DOHH2 (cell line): Measurements from ENCODE around the gene HIC2.
"Not testable (repeated sequence)": the region's sequence is repeated elsewhere in the genome, so short reads cannot be mapped to it uniquely, and the experiment has no call there.

ENCODE experiments used
- H3F3A ChIP-seq: fragments of 200-600 bp; sonication (generic), shearing (Covaris generic); 2 replicates; pipeline ENCODE4 v1.6.0; 2016; ENCODE audit warnings: antibody characterized with exemption, mild to moderate bottlenecking; ENCODE audit not compliant: control insufficient read depth, insufficient read depth
- H3K27ac ChIP-seq: fragments of 200-600 bp; sonication (generic); 2 replicates; pipeline ENCODE4 v1.5.1; 2014; ENCODE audit warnings: low read depth, mild to moderate bottlenecking, low read length, moderate library complexity
- H3K27me3 ChIP-seq: fragments of 200-600 bp; sonication (generic); 2 replicates; pipeline ENCODE4 v1.6.1; 2014; ENCODE audit warnings: mild to moderate bottlenecking, low read length, mixed read lengths; ENCODE audit not compliant: control insufficient read depth
- H3K36me3 ChIP-seq: fragments of 200-600 bp; sonication (generic); 2 replicates; pipeline ENCODE4 v1.6.1; 2014; ENCODE audit warnings: mild to moderate bottlenecking, low read length, moderate library complexity, mixed read lengths; ENCODE audit not compliant: control insufficient read depth
- H3K4me1 ChIP-seq: fragments of 200-600 bp; sonication (generic); 2 replicates; pipeline ENCODE4 v1.6.1; 2014; ENCODE audit warnings: mild to moderate bottlenecking, low read length, mixed read lengths; ENCODE audit not compliant: control insufficient read depth
- H3K4me2 ChIP-seq: fragments of 200-600 bp; sonication (generic); 2 replicates; pipeline ENCODE4 v1.6.0; 2014; ENCODE audit warnings: mild to moderate bottlenecking, low read length, moderate library complexity
- H3K4me3 ChIP-seq: fragments of 200-600 bp; sonication (generic); 2 replicates; pipeline ENCODE4 v1.5.1; 2014; ENCODE audit warnings: mild to moderate bottlenecking, low read length, mixed read lengths
- H3K79me2 ChIP-seq: fragments of 200-600 bp; sonication (generic); 2 replicates; pipeline ENCODE4 v1.6.1; 2014; ENCODE audit warnings: mild to moderate bottlenecking, low read length, mixed read lengths; ENCODE audit not compliant: control insufficient read depth
- H3K9me2 ChIP-seq: fragments of 200-600 bp; sonication (generic); replicated peaks from 2 replicates; pipeline ENCODE4 v1.6.1; 2014; ENCODE audit warnings: mild to moderate bottlenecking, low read length, mixed read lengths; ENCODE audit not compliant: control insufficient read depth
- H3K9me3 ChIP-seq: fragments of 200-600 bp; sonication (generic); 2 replicates; pipeline ENCODE4 v1.6.1; 2014; ENCODE audit warnings: antibody characterized with exemption, low read length, mixed read lengths; ENCODE audit not compliant: control insufficient read depth, insufficient read depth
- H4K20me1 ChIP-seq: fragments of 200-600 bp; sonication (generic); 2 replicates; pipeline ENCODE4 v1.6.0; 2014; ENCODE audit warnings: low read depth, mild to moderate bottlenecking, antibody characterized with exemption, low read length, moderate library complexity; ENCODE audit not compliant: control insufficient read depth, insufficient read depth

HIC2 gene

DNA sequence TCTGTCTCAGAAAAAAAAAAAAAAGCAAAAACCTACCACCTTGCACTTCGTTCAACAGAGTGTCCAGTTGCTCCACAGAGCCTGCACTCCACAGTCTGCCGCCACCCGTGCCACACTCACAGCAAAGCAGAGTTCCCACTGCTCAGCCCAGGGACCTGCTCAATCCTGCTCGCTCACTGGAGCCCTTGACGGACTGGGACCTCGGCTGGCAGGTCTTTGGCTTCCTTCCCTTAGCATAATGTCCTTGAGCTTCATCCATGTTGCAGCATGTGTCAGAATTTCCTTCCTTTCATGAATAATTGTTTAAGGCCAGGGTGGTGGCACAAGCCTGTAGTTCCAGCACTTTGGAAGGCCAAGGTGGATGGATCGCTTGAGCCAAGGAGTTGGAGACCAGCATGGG lies 22.6 kb upstream of the HIC2 start:
- not testable (repeated sequence) for H3K4me3 ChIP-seq, H3K27ac ChIP-seq, H3K79me2 ChIP-seq, H3K36me3 ChIP-seq, H3F3A ChIP-seq, H3K4me2 ChIP-seq, H3K9me2 ChIP-seq, H3K4me1 ChIP-seq, H3K27me3 ChIP-seq, H3K9me3 ChIP-seq, H4K20me1 ChIP-seq

DNA sequence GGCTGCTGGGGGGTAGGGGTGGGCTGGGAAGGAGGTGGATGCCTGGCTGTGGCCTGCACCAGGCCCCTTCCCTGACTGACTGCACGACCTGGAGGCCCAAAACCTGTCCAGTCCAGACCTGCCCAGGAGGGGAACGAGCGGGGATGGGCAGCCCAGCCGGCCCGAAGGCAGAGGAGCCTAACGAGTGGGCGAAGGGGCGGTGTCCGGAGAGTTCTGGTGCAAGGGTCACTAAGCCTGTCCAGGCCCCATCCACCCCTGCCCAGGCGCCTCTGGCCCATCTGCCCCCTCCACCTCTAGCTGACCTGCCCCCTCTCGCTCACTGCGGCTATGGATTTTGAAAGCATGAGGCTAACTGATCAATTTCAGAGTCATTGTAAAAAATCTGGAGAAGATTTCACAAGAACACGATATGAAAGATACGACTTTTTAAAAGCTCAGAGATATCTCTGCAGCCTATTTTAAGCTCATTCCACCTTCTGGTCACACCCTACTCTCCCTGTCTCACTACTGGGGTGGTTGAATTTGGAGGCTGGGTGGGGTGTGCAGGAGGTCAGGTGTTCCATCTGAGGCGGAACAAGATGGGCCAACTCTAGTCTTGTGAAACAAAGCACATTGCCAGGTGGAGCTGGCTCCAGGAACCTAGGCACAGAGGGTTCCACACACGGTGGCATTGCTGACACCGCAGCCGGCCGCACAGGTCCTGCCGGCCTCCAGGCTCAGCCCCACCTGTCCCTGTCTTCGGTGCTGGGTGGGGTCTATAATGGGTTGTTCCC lies 15.8 kb upstream of the HIC2 start:
- H3K27me3 ChIP-seq, H3K4me2 ChIP-seq, H3K36me3 ChIP-seq, H3K79me2 ChIP-seq, H3K27ac ChIP-seq, H3K9me2 ChIP-seq, H3K4me3 ChIP-seq, H3K9me3 ChIP-seq, H4K20me1 ChIP-seq, H3F3A ChIP-seq, H3K4me1 ChIP-seq: not testable (repeated sequence)

DNA sequence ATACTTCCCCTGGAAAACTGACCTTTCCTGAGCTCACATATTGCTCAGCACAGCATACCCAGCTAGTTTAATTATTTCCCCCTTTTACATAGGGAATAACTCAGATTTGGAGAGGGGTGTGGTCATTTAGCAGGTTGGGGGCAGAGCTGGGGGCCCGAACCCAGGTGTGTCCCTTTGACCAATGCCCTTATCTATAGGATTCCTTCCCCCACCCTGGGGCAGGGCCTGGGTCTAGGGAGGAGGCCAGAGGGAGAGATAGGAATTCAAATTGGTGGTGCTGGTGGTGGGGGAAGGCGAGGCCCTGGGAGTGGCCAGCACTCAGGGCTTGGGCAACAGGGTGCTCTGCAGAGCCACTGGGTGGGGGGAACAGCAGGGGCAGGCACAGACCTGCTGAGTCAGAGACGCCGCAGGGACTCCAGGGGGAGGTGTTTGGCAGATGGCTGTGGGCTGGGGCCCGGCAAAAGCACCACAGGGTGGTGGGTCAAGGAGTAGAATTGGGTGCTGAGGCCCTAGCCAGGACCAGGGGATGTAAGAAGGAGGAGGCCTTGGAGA lies 14.3 kb upstream of the HIC2 start:
- not testable (repeated sequence) for H3K4me3 ChIP-seq, H3K36me3 ChIP-seq, H3K9me2 ChIP-seq, H3K4me2 ChIP-seq, H3K27ac ChIP-seq, H3K27me3 ChIP-seq, H3K79me2 ChIP-seq, H3K9me3 ChIP-seq, H4K20me1 ChIP-seq, H3F3A ChIP-seq, H3K4me1 ChIP-seq

GRCh38 chr22:21407139-21407538 lies 10.0 kb upstream of the HIC2 start:
- not testable (repeated sequence) for H3K27ac ChIP-seq, H3K4me3 ChIP-seq, H3K4me2 ChIP-seq, H3K79me2 ChIP-seq, H3K36me3 ChIP-seq, H3K27me3 ChIP-seq, H3F3A ChIP-seq, H3K9me3 ChIP-seq, H3K9me2 ChIP-seq, H3K4me1 ChIP-seq, H4K20me1 ChIP-seq

DNA sequence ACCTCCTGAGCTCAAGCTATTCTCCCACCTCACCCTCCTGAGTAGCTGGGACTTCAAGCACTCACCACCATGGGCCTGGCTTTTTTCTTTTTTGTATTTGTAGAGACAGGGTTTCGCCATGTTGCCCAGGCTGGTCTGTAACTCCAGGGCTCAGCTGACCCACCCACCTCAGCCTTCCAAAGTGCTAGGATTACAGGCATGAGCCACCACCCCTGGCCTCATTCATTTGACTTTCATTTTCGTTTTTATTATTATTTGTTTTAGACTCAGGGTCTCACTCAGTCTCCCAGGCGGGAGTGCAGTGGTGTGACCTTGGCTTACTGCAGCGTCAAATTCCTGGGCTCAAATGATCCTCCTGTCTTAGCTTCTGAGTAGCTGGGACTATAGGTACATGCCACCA lies 9.4 kb upstream of the HIC2 start:
- not testable (repeated sequence) for H3K4me1 ChIP-seq, H3K4me3 ChIP-seq, H3K79me2 ChIP-seq, H3K27ac ChIP-seq, H3K36me3 ChIP-seq, H3K4me2 ChIP-seq, H3F3A ChIP-seq, H3K9me2 ChIP-seq, H3K27me3 ChIP-seq, H3K9me3 ChIP-seq, H4K20me1 ChIP-seq

DNA sequence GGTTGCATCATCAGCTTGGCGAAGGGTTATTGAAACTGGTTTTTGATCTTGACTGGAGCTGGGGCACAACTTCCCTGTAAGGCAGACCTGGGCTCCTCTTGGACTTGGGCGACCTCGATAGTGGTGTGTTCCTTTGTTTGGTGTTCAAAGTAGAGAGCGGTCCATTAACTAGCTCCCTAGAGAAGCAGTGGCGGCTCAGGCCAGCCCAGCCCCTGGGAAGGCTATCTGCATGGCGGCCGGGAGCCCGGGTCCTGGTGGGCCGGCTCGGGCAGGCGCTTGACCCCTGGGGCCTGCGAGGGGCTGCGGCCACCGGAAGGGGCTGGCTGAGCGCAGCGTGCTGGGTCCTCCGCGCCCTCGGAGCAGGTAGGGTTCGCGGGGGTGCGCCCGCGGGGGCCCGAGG lies 796 bp upstream of the HIC2 start:
- H3K36me3 ChIP-seq, H3K9me3 ChIP-seq, H3K27me3 ChIP-seq, H4K20me1 ChIP-seq, H3K79me2 ChIP-seq, H3K4me2 ChIP-seq, H3F3A ChIP-seq, H3K4me3 ChIP-seq, H3K27ac ChIP-seq, H3K4me1 ChIP-seq, H3K9me2 ChIP-seq: not testable (repeated sequence)

- H3K79me2 ChIP-seq, H3K9me2 ChIP-seq, H3K4me1 ChIP-seq, H4K20me1 ChIP-seq, H3K27ac ChIP-seq, H3K36me3 ChIP-seq, H3K9me3 ChIP-seq, H3K27me3 ChIP-seq, H3F3A ChIP-seq: not testable (repeated sequence)
- Histone ChIP-seq H3K4me2 (peak overlapping the region; percentile 48), H3K4me3 (peak overlapping the region; percentile 63)
These were observed 682 bp downstream of the HIC2 start for GRCh38 chr22:21417853-21418252.

GRCh38 chr22:21418974-21419638 lies 1.9 kb downstream of the HIC2 start:
- H3K4me3 ChIP-seq: not testable (repeated sequence)

More at GRCh38 chr22:21418974-21419638, 1.9 kb downstream of the HIC2 start:
- not testable (repeated sequence) for H3K27me3 ChIP-seq, H4K20me1 ChIP-seq, H3K4me1 ChIP-seq, H3K79me2 ChIP-seq, H3K4me2 ChIP-seq, H3K27ac ChIP-seq, H3F3A ChIP-seq, H3K36me3 ChIP-seq, H3K9me3 ChIP-seq, H3K9me2 ChIP-seq
